ENCODE data around the gene AP3S2. TPM values are rescaled to one million over a fixed set of nuclear protein-coding genes. Genes with fewer than 3 reads are reported as not detected.
"Not testable (repeated sequence)": the region's sequence is repeated elsewhere in the genome, so short reads cannot be mapped to it uniquely, and the experiment has no call there.

Gene AP3S2
- total RNA-seq, 2 experiments from 2014 or later, result 16.0 to 16.7 TPM

GRCh38 chr15:89841962-89842361 lies 51.8 kb downstream of the AP3S2 start:
- ChIA-PET POLR2A (no interaction called here), CTCF (no interaction called here)

- ChIA-PET POLR2A (no interaction called here), CTCF (no interaction called here)
Observed at GRCh38 chr15:89841306-89841705, 52.5 kb downstream of the AP3S2 start.

- ChIA-PET CTCF (interaction anchor here (0.6 kb wide), 1 partner anchor 66 kb away, joined by 4 read pairs; no protein-coding TSS in a partner anchor), POLR2A (interaction anchor here (0.7 kb wide), 1 partner anchor 263 kb away, joined by 3 read pairs; no protein-coding TSS in a partner anchor)
Observed at GRCh38 chr15:89839167-89839810, 54.5 kb downstream of the AP3S2 start.

- ChIA-PET POLR2A (no interaction called here), CTCF (no interaction called here)
Observed at GRCh38 chr15:89837830-89838178, 56.0 kb downstream of the AP3S2 start.

- ChIA-PET CTCF (no interaction called here), POLR2A (no interaction called here)
Observed at GRCh38 chr15:89837134-89837829, 56.5 kb downstream of the AP3S2 start.

GRCh38 chr15:89836267-89837133 lies 57.3 kb downstream of the AP3S2 start:
- ChIA-PET POLR2A (no interaction called here), CTCF (no interaction called here)

GRCh38 chr15:89835176-89835564 lies 58.6 kb downstream of the AP3S2 start:
- ChIA-PET CTCF (no interaction called here), POLR2A (no interaction called here)

GRCh38 chr15:89834465-89835175 lies 59.2 kb downstream of the AP3S2 start:
- CTCF ChIA-PET, POLR2A ChIA-PET: not testable (repeated sequence)

- ChIA-PET POLR2A (no interaction called here), CTCF (no interaction called here)
Observed at GRCh38 chr15:89833966-89834365, 59.8 kb downstream of the AP3S2 start.

GRCh38 chr15:89830639-89831038 lies 63.2 kb downstream of the AP3S2 start:
- CTCF ChIA-PET, result no interaction called here

GRCh38 chr15:89829616-89830440 lies 64.0 kb downstream of the AP3S2 start:
- CTCF ChIA-PET, result no interaction called here
- POLR2A ChIA-PET, result no interaction called here

More at GRCh38 chr15:89830639-89831038, 63.2 kb downstream of the AP3S2 start:
- POLR2A ChIA-PET, result no interaction called here

- POLR2A ChIA-PET, result no interaction called here
- CTCF ChIA-PET, result no interaction called here
Observed at GRCh38 chr15:89829161-89829560, 64.6 kb downstream of the AP3S2 start.

- ChIA-PET POLR2A (no interaction called here), CTCF (no interaction called here)
Observed at GRCh38 chr15:89828281-89829145, 65.3 kb downstream of the AP3S2 start.

- POLR2A ChIA-PET, result no interaction called here
- CTCF ChIA-PET, result no interaction called here
Observed at GRCh38 chr15:89827829-89828228, 66.0 kb downstream of the AP3S2 start.

GRCh38 chr15:89826671-89827655 lies 66.8 kb downstream of the AP3S2 start:
- CTCF ChIA-PET, result no interaction called here
- POLR2A ChIA-PET, result no interaction called here

GRCh38 chr15:89825271-89825940 lies 68.4 kb downstream of the AP3S2 start:
- CTCF ChIA-PET, result no interaction called here
- POLR2A ChIA-PET, result interaction anchor here (0.6 kb wide), 1 partner anchor 138 kb away, joined by 3 read pairs; no protein-coding TSS in a partner anchor

- POLR2A ChIA-PET, result no interaction called here
Observed at GRCh38 chr15:89824607-89824867, 69.3 kb downstream of the AP3S2 start.

More at GRCh38 chr15:89824607-89824867, 69.3 kb downstream of the AP3S2 start:
- CTCF ChIA-PET, result no interaction called here
